ENCODE data around the gene FOXN4. TPM values are rescaled to one million over a fixed set of nuclear protein-coding genes. Genes with fewer than 3 reads are reported as not detected.

The FOXN4 gene
- total RNA-seq, 4 donors from 2014 or later: not detected

- H3K4me1 ChIP-seq: peaks cover 0 to 11% (median 0%) of the 10 kb centered on the region in 3 donors
- peaks cover 0 to 6% (median 0%) of the 10 kb centered on the region in 3 donors for H3K9me3 ChIP-seq
- 93 to 100% methylated on average over 3 of the region's 3 CpGs for WGBS, 2 donors (ENCODE audit: low coverage in 1 of 2)
- ATAC-seq: no peak
- no peak overlapping the region for H3K27ac ChIP-seq
- H3K36me3 ChIP-seq: peaks cover 0 to 100% of the 10 kb centered on the region in 2 donors
- H3K4me3 ChIP-seq: no peak overlapping the region
- TF ChIP-seq POLR2AphosphoS5 (IDR thresholded peaks at IDR 0.05) (no peak), POLR2A (IDR thresholded peaks at IDR 0.05) (no peak), CTCF (IDR thresholded peaks at IDR 0.05) (no peak), EP300 (IDR thresholded peaks at IDR 0.05) (no peak)
- H3K27me3 ChIP-seq: no peaks in the 10 kb centered on the region
Observed at GRCh38 chr12:109263439-109263838, 45.6 kb downstream of the FOXN4 start.

- Histone ChIP-seq H3K27me3 (no peaks in the 10 kb centered on the region), H3K4me1 (peaks cover 0 to 11% (median 0%) of the 10 kb centered on the region in 3 donors), H3K4me3 (no peak overlapping the region), H3K9me3 (peaks cover 0 to 6% (median 0%) of the 10 kb centered on the region in 3 donors), H3K36me3 (peaks cover 0 to 100% of the 10 kb centered on the region in 2 donors), H3K27ac (no peak overlapping the region)
- 83 to 100% methylated on average over 1 to 2 of the region's 2 CpGs for WGBS, 2 donors (ENCODE audit: low coverage in 1 of 2)
- TF ChIP-seq CTCF (IDR thresholded peaks at IDR 0.05) (no peak), EP300 (IDR thresholded peaks at IDR 0.05) (no peak), POLR2AphosphoS5 (IDR thresholded peaks at IDR 0.05) (no peak), POLR2A (IDR thresholded peaks at IDR 0.05) (no peak)
- ATAC-seq: no peak
Observed at GRCh38 chr12:109261939-109262338, 47.1 kb downstream of the FOXN4 start.

- no peak for TF ChIP-seq POLR2AphosphoS5 (IDR thresholded peaks at IDR 0.05)
- TF ChIP-seq CTCF (IDR thresholded peaks at IDR 0.05): no peak
- no peak for TF ChIP-seq EP300 (IDR thresholded peaks at IDR 0.05)
- TF ChIP-seq POLR2A (IDR thresholded peaks at IDR 0.05): no peak
- peaks cover 0 to 11% (median 0%) of the 10 kb centered on the region in 3 donors for H3K4me1 ChIP-seq
- H3K27ac ChIP-seq: no peak overlapping the region
- WGBS, 2 donors (ENCODE audit: low coverage in 1 of 2): 60% methylated on average over 1 of the region's 1 CpG; no CpG with 5 or more reads in 1 of the 2 donors
- peaks cover 0 to 100% of the 10 kb centered on the region in 2 donors for H3K36me3 ChIP-seq
- no peaks in the 10 kb centered on the region for H3K27me3 ChIP-seq
- no peak for ATAC-seq
- peaks cover 0 to 6% (median 0%) of the 10 kb centered on the region in 3 donors for H3K9me3 ChIP-seq
- no peak overlapping the region for H3K4me3 ChIP-seq
Observed at GRCh38 chr12:109261087-109261486, 48.0 kb downstream of the FOXN4 start.

GRCh38 chr12:109259545-109259895 is 49.6 kb downstream of the FOXN4 start:
- Histone ChIP-seq H3K4me1 (peaks cover 0 to 5% (median 0%) of the 10 kb centered on the region in 3 donors), H3K4me3 (no peak overlapping the region), H3K27me3 (no peaks in the 10 kb centered on the region), H3K36me3 (peaks cover 0 to 100% of the 10 kb centered on the region in 2 donors), H3K9me3 (peaks cover 0 to 6% (median 0%) of the 10 kb centered on the region in 3 donors), H3K27ac (no peak overlapping the region)
- TF ChIP-seq EP300 (IDR thresholded peaks at IDR 0.05) (no peak), POLR2A (IDR thresholded peaks at IDR 0.05) (no peak), CTCF (IDR thresholded peaks at IDR 0.05) (no peak), POLR2AphosphoS5 (IDR thresholded peaks at IDR 0.05) (no peak)
- 71% methylated on average over 1 of the region's 1 CpG; no CpG with 5 or more reads in 1 of the 2 donors for WGBS, 2 donors (ENCODE audit: low coverage in 1 of 2)
- ATAC-seq: no peak
